Endodermal cell (in vitro differentiated cells): Measurements from ENCODE around the gene PRKCZ. TPM values are rescaled to one million over a fixed set of nuclear protein-coding genes. Genes with fewer than 3 reads are reported as not detected.

ENCODE experiments used
- DNase-seq: peaks from one replicate; pipeline ENCODE4 v3.0.0-alpha.2; 2017
- H3K27ac ChIP-seq: 2 replicates; pipeline ENCODE4 v1.5.1; 2013; ENCODE audit warnings: mild to moderate bottlenecking, low read depth, low read length, moderate library complexity
- H3K27me3 ChIP-seq: 2 replicates; pipeline ENCODE4 v1.6.1; 2013; ENCODE audit warnings: mild to moderate bottlenecking, low read length, moderate library complexity; ENCODE audit not compliant: insufficient read depth, control insufficient read depth, poor library complexity, severe bottlenecking
- H3K36me3 ChIP-seq: 2 replicates; pipeline ENCODE4 v1.7.0; 2013; ENCODE audit warnings: mild to moderate bottlenecking, low read length, moderate library complexity; ENCODE audit not compliant: control insufficient read depth, insufficient read depth
- H3K4me1 ChIP-seq: one replicate; pipeline ENCODE4 v1.7.0; 2013; ENCODE audit warnings: low read length; ENCODE audit not compliant: control insufficient read depth, insufficient read depth
- H3K4me3 ChIP-seq: 2 replicates; pipeline ENCODE4 v1.5.1; 2013; ENCODE audit warnings: mild to moderate bottlenecking, low read length, moderate library complexity
- H3K9ac ChIP-seq: 2 replicates; pipeline ENCODE4 v1.6.1; 2013; ENCODE audit warnings: mild to moderate bottlenecking, low read length, moderate library complexity; ENCODE audit not compliant: poor library complexity, severe bottlenecking; ENCODE audit errors: extremely low read depth
- H3K9me3 ChIP-seq: 2 replicates; pipeline ENCODE4 v1.6.1; 2013; ENCODE audit warnings: mild to moderate bottlenecking, low read length, moderate library complexity; ENCODE audit not compliant: control insufficient read depth
- H3K27ac Mint-ChIP-seq: 2 replicates; pipeline ENCODE4 v1.8.0; 2020; ENCODE audit warnings: mixed read lengths
- H3K27me3 Mint-ChIP-seq: 2 replicates; pipeline ENCODE4 v1.8.0; 2021; ENCODE audit warnings: mild to moderate bottlenecking, mixed read lengths; ENCODE audit not compliant: insufficient read depth
- H3K36me3 Mint-ChIP-seq: 2 replicates; pipeline ENCODE4 v1.8.0; 2020; ENCODE audit warnings: low read depth, mixed read lengths
- H3K4me1 Mint-ChIP-seq: 2 replicates; pipeline ENCODE4 v1.8.0; 2020; ENCODE audit warnings: mixed read lengths
- H3K4me3 Mint-ChIP-seq: 2 replicates; pipeline ENCODE4 v1.8.0; 2020; ENCODE audit warnings: mild to moderate bottlenecking, moderate library complexity, mixed read lengths
- H3K9me3 Mint-ChIP-seq: 2 replicates; pipeline ENCODE4 v1.8.0; 2020; ENCODE audit warnings: mild to moderate bottlenecking, mixed read lengths
- CTCF ChIP-seq: fragments of 200-600 bp; sonication (generic); conservative IDR thresholded peaks from 2 replicates; pipeline ENCODE4 v1.5.0; 2021; ENCODE audit warnings: antibody characterized with exemption, mild to moderate bottlenecking
- whole genome bisulfite sequencing, 2 experiments: methylation state at CpG; one replicate each; pipeline versions ENCODE4 v1.1.5 to v1.1.7; 2013; ENCODE audit warnings: missing lambda C conversion rate in 2 of 2, mixed read lengths in 1 of 2; ENCODE audit not compliant: insufficient coverage in 1 of 2, insufficient read length in 1 of 2; 5-methylcytosine and 5-hydroxymethylcytosine counted together
- total RNA-seq, 2 donors: library from RNA; stranded (reverse); fragmentation: NEBNext Ultra II Directional in 1 of 2; extraction: Animal tissue kit (Norgen Biotek cat#: 25700) in 1 of 2; gene quantifications; 2 replicates in 1 of 2; 3 replicates in 1 of 2; pipeline ENCODE4 v1.2.1, GENCODE V29; 2021

Gene PRKCZ
- total RNA-seq, 2 donors from 2014 or later, result 49.9 to 68.5 TPM

DNA sequence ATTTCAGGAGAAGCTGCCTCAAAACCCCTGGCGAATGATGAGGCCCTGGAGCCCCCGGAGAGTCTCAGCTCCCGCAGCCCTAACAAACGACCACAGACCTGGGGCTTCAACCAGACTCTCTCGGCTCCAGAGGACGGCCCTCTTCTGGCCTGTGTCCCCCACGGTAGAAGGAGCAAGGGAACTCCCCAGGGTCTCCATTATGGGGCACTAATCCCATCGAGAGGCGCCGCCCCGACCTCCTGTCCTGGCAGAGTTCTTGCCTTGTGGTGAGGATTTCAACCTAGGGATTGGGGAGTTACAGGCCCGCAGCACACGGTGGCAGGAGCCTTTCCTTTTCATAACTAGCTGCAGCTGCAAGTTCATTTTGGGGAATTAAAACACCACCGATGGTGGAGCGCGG lies 138.1 kb downstream of the PRKCZ start:
- no peaks in the 10 kb centered on the region for H3K9me3 Mint-ChIP-seq
- H3K4me3 Mint-ChIP-seq, result no peak overlapping the region
- peaks cover 28% of the 10 kb centered on the region for H3K36me3 Mint-ChIP-seq
- no peak for DNase-seq
- no peaks in the 10 kb centered on the region for H3K27me3 ChIP-seq
- H3K36me3 ChIP-seq, result peaks cover 6% of the 10 kb centered on the region
- H3K27me3 Mint-ChIP-seq, result no peaks in the 10 kb centered on the region
- H3K9ac ChIP-seq, result no peak overlapping the region
- TF ChIP-seq CTCF, result no peak
- 95 to 96% methylated on average over 14 to 16 of the region's 16 CpGs for WGBS, 2 experiments
- peaks cover 12% of the 10 kb centered on the region for H3K4me1 Mint-ChIP-seq
- H3K4me3 ChIP-seq, result no peak overlapping the region
- H3K9me3 ChIP-seq, result no peaks in the 10 kb centered on the region
- H3K27ac ChIP-seq, result no peak overlapping the region
- H3K4me1 ChIP-seq, result peaks cover 1% of the 10 kb centered on the region
- no peak overlapping the region for H3K27ac Mint-ChIP-seq

- no peaks in the 10 kb centered on the region for H3K27me3 Mint-ChIP-seq
- no peaks in the 10 kb centered on the region for H3K9me3 Mint-ChIP-seq
- Histone ChIP-seq H3K36me3 (peaks cover 6% of the 10 kb centered on the region), H3K27me3 (no peaks in the 10 kb centered on the region), H3K4me3 (peak overlapping the region; percentile 66), H3K27ac (peak overlapping the region; percentile 87), H3K9me3 (no peaks in the 10 kb centered on the region), H3K4me1 (peaks cover 5% of the 10 kb centered on the region), H3K9ac (peak overlapping the region; percentile 15)
- TF ChIP-seq CTCF, result no peak
- H3K4me1 Mint-ChIP-seq, result peaks cover 12% of the 10 kb centered on the region
- WGBS, 2 experiments, result 36 to 47% methylated on average over 42 to 65 of the region's 65 CpGs
- peak overlapping the region; percentile 48 for H3K4me3 Mint-ChIP-seq
- H3K27ac Mint-ChIP-seq, result peak overlapping the region; percentile 88
- peak; percentile 97 for DNase-seq
- peaks cover 20% of the 10 kb centered on the region for H3K36me3 Mint-ChIP-seq
These were observed 139.5 kb downstream of the PRKCZ start for GRCh38 chr1:2189459-2190425.

GRCh38 chr1:2190491-2190976 lies 140.3 kb downstream of the PRKCZ start:
- peaks cover 6% of the 10 kb centered on the region for H3K36me3 ChIP-seq
- H3K27me3 Mint-ChIP-seq, result no peaks in the 10 kb centered on the region
- no peaks in the 10 kb centered on the region for H3K9me3 ChIP-seq
- DNase-seq, result peak; percentile 58
- H3K27ac Mint-ChIP-seq, result no peak overlapping the region
- peaks cover 12% of the 10 kb centered on the region for H3K4me1 Mint-ChIP-seq
- peaks cover 14% of the 10 kb centered on the region for H3K36me3 Mint-ChIP-seq
- no peak overlapping the region for H3K4me3 ChIP-seq
- H3K9ac ChIP-seq, result no peak overlapping the region
- no peak overlapping the region for H3K4me3 Mint-ChIP-seq
- peak overlapping the region; percentile 87 for H3K27ac ChIP-seq
- WGBS, 2 experiments, result 94 to 95% methylated on average over 18 to 19 of the region's 19 CpGs
- H3K9me3 Mint-ChIP-seq, result no peaks in the 10 kb centered on the region
- TF ChIP-seq CTCF, result no peak
- H3K4me1 ChIP-seq, result peaks cover 5% of the 10 kb centered on the region
- no peaks in the 10 kb centered on the region for H3K27me3 ChIP-seq
